ENCODE measurements around the gene TRIM17.

Gene TRIM17

GRCh38 chr1:228415853-228416216, 826 bp downstream of the TRIM17 start:
- DNase-seq, result no peak

GRCh38 chr1:228415221-228415620, 1.4 kb downstream of the TRIM17 start:
- no peak for DNase-seq

- no peak for DNase-seq
Observed at GRCh38 chr1:228414511-228415211, 2.0 kb downstream of the TRIM17 start.

GRCh38 chr1:228413241-228414010, 3.2 kb downstream of the TRIM17 start:
- DNase-seq, result no peak

GRCh38 chr1:228411548-228412430, 4.9 kb downstream of the TRIM17 start:
- no peak for DNase-seq

GRCh38 chr1:228411121-228411520, 5.5 kb downstream of the TRIM17 start:
- no peak for DNase-seq

GRCh38 chr1:228410671-228411070, 6.0 kb downstream of the TRIM17 start:
- no peak for DNase-seq

- DNase-seq, result no peak
Observed at GRCh38 chr1:228410015-228410414, 6.6 kb downstream of the TRIM17 start.

- DNase-seq, result no peak
Observed at GRCh38 chr1:228408869-228409805, 7.5 kb downstream of the TRIM17 start.

DNA sequence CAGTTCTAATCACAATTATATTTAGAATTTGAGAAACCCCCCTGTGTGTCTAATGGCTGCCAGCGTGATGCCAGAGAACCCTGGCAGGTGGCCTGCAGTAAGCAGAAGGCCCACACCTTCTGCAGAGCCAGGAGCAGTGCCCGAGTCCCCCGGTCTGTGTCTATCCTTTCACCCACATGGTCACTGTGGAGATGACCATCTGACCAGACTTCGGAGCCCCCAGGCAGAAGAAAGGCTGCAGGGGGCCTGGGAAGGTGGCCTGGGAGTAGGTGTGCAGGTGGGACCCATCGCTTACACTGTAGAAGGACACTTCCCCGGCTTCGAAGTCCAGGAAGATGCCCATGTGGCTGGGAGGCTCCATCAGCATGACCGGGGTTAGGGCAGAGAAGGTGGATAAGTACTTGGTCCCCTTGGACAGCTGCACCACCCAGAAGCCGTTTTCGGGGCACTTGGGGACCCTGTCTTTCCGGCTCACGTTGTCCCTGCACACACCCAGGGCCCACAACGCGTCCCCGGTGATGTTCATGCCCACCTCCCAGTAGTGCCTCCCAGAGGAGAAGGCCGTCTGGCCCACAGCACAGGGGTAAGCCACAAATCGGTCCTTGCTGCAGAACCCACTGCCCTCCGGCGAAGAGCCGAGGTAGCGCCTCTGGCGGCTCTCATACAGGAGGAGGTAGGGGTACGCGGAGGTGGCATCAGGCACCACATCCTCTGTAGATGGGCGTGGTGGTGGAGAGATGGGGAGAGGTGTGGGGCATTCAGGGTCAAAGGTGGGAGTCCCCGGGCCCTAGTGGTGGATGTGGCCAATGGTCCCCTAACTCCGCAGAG, 8.4 kb downstream of the TRIM17 start:
- no peak for DNase-seq

DNA sequence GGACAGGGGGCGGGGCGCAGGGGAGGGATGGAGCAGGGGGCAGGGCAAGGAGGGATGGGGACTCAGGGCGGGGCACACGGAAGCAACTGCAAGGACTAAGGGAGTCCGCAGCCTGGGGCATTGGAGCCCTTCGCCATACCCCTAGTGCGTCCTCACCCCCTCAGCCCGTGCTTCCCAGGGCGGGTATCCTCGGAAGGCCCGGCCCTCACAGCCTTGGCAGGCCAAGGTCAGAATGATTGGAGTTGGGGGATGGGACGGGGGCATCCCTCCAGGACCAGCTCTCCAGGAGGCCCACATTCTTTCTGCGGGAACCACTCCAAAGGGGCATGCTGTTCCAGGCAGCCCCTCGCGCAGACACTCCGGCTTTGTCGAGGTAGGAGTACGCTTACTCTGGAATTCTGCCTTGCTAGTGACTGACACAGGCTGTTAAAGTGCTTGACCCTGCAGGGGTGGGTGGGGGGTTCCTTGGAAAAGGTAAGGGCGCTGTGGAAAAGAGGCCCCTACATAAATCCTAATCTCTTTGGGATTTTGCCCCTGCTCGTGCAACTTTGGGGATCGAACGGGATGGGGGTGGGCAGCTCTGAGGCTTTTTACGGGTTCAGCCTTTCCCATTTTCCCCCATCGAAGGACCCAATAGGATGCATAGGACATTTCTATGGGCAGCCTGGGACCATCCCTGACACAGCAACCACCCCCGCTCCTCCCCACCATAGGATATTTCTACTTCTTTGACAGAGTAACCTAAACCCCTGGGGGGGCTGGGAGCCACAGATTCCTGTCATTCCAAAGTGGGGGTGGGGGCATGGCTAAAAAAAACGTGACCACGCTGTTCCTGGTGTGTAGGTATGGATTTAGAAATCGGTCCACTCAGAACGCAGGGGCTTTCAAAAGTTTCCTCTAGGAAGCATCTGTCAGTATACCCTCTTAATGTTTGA, 9.3 kb downstream of the TRIM17 start:
- no peak for DNase-seq

DNA sequence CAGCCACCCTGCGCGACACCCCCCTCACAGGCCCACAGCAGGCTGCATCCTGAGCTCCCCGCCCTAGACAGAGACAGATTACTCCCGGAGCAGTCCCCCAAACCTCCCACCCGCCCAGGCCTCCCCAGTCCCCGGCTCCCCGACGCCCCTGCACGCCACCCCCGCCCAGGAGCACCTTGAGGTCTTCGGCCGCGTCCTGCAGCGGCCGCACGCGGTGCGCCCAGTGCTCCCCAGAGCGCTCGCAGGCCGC, 10.8 kb downstream of the TRIM17 start:
- DNase-seq, result no peak

- DNase-seq, result no peak
Observed at GRCh38 chr1:228405200-228405978, 11.3 kb downstream of the TRIM17 start.

DNA sequence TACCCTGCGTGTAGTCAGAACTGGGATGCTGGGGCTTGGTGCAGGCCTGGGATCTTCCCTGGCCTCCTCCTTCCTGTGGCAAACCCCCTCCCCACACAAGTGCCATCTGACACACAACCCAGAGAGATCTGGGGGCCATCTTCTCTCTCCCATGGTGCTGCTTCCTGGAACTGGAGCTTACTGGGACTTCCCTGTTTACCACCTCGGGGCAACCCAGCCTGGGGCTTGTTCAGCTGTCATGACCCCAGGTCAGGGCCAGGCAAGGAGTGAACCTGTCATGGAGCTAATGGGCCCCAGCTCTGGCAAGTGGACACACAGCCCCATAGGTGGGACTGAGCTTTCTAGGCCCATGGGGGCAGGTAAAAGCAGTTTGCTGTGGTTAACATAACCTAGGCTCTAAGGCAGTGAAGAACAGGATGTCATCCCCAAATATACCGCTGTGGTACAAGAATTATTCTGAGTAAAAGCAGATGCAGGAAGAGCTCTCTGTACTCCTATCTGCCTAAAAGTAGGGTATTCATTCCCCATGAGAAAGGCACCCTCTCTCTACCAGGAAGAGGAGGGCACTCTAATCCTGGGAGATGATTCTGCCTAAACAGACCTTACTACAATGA, 12.4 kb downstream of the TRIM17 start:
- DNase-seq, result no peak

DNA sequence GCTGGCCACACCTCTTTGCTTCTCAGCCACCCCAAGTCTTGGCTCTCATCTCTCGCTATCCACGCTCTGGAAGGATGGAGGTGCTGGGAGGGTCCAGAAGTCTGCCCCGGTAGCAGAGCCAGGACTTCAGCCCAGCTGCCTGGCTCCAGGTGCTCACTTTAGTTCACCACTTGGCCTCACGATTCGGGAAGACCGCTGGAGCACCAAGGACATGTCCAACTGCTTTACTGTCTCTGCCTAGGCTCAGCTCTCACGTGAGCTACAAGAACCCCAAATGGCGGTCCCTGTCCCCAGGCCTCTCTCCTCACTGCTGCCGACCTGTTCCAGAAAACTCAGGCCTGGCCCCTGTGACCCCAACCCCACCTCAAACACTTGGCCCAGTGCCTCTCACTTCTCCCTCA, 13.4 kb downstream of the TRIM17 start:
- no peak for DNase-seq

DNA sequence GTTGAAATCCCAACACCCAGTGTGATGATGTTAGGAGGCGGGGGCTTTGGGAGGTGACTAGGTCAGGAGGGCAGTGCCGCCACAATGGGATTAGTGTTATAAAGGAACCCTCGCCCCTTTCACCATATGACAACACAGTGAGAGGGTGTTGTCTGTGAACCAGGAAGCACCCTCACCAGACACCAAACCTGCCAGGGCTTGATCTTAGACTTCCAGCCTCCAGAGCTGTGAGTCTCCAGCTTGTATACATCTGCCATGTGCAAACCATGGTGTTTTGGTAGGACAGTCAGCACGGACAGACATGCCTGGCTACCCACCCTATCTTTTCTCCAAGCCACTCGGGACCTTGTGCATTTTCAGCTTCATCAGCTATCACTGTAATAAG, 14.0 kb downstream of the TRIM17 start:
- no peak for DNase-seq

DNA sequence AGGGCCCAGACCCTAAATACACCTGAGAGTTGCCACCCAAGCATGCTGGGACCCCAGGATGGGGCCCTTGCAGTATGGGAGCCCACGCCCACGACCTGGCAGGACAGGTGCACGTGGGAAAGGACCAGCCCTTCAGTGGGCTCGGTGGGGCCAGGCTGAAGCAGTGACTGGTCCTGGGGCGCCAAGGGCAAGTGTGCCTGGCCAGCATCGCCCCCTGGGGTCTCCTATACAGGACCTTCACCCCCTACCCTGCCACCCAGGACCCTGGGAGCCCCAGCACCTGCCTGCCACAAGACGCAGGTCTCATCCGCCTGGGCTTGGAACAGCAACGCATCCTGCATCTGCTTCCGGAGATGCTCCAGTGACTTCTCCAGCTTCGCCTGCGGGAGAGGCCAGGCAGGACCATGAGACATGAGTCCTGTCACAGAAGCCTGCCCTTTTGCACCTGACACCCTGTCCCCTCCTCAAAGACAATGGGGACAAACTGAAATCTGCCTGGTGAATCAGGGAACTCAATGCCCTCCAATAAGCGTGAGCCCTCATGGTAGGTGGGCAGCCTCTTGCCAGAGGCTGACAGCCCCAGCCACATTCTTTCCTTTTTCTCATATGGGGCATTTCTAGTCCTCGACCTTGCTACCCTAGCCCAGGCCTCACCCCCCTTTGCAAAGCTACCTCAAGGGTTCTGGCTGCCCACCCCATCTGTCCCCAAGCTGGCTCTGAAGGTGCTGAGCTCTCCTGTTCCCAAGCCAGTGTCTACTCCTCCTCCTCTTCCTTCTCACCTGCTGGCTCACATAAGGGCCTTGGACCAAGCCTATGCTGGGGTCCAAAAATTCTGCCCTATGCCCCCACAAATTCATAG, 14.7 kb downstream of the TRIM17 start:
- no peak for DNase-seq

DNA sequence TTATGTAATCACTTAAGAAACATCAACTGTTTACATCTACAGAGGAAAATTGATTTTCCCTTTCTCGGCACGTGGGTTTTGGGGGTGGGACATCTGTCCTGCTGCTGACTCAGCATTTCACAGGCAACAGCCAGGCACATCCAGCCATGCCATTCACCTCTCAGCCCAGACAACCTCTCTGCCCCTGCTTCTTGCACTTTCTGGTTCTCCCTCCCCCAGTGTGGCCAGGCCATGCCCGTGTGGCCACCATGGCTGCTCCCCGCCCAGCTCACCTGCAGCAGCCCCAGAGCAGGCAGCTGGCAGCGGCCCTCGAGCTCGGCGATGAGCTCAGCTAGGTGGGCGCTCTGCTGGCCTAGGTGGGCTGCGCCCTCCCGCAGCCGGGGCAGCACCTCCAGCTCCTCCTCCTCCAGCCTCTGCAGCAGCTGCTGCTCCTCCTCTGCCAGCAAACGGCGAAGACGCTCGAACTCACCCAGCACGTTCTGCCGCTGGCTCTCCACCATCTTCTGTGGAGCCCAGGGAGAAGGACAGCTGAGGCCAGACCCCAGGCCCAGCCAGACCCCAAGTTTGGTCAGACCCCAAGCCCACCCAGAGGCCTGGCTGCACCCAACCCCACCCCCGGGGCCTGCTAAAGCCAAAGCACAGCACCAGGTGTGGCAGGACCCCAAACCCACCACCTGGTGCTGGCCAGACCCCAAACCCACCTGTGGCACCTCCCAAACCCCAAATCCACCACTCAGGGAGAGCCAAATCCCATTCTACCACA, 15.8 kb downstream of the TRIM17 start:
- no peak for DNase-seq

Data from NCI-H774 (cell line).